Raji (cell line): ENCODE measurements around the gene TAOK3.

Experiments
- POLR2A ChIP-seq: IDR thresholded peaks from 2 replicates; pipeline ENCODE4 v1.6.1; 2011; ENCODE audit warnings: low read depth, low read length, control low read depth; ENCODE audit not compliant: insufficient read depth

Gene TAOK3

DNA sequence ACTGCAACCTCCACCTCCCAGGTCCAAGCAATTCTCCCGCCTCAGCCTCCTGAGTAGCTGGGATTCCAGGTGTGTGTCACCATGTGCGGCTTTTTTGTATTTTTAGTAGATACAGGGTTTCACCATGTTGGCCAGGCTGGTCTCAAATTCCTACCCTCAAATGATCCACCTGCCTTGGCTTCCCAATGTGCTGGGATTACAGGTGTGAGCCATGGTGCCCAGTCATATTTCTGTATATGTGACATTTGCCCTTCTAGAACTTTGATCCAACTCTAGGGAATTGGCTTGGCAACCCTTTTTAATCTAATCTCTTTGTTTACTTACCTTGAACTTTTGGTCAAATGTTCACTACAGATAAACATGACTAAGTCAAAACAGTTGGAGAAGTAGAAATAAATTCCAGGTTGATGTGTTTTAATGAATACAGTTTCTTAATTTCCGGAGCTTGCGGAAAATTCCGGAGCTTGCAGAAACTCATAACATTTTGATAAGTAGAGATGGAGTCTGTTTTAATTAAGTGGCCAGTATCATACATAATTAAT is 248.3 kb downstream of the TAOK3 start:
- TF ChIP-seq POLR2A, result no peak

DNA sequence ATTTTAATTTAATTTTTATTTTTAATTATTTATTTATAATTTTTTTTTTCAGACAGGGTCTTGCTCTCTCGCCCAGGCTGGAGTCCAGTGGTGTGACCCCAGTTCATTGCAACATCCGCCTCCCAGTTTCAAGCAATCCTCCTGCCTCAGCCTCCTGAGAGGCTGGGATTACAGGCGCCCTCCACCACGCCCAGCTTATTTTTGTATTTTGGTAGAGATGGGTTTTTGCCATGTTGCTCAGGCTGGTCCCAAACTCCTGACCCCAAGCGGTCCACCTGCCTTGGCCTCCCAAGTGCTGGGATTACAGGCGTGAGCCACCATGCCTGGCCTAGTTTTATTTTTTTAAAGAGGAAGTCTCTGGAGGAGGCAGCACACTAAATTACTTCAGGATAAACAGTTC is 250.4 kb downstream of the TAOK3 start:
- no peak for TF ChIP-seq POLR2A

DNA sequence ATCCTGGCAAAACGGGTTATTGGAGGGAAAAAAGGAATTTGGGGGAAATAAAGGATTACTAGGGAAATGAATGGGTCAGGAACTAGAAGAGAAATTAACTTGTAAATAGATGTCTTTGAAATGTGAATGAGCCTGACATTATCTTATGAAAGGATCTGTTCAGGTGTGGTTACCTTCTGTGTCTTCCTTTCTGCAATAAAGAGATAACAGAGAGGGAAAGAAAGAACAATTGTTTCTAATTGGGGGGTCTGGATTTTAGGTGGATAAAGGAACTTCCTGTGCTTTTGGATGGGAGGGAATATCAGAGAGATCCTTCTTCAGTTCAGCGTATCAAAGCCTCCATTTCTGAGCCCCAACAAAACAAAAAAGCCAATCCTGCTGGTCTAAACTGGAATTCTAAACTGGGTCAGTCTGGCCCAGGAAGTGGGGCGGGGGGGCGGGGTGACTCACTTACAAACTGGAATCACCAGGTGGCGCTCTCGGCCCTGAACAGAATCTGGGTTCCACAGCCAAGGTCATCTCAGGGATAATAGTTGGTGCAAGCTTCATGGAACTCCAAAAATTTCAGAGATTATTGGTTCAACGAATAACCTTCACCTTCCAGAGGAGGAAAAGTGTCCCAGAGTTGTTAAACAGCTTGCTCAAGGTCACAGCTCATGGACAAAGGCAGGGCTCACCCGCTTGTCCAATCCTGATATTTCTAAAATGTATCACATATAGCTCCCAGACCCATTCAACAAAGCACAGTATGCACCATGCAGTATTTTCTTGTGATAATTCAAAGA is 251.9 kb downstream of the TAOK3 start:
- no peak for TF ChIP-seq POLR2A

DNA sequence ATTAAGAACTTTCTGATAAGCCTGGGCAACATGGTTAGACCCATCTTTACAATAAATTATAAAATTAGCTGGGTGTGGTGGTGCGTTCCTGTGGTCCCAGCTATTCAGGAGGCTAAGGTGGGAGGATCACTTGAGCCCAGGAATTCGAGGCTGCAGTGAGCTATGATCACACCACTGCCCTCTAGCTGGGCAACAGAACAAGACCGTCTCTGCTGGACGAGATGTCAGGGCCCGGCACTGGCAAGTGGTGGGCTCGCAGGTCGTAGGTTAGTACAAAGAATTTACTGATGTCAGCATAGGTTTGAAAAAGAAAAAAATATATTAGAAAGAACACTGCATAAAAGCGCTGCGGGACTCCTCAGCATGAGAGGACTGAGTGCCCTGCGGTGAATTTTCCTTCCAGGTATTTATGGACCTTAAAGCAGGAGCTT is 253.2 kb downstream of the TAOK3 start:
- no peak for TF ChIP-seq POLR2A

DNA sequence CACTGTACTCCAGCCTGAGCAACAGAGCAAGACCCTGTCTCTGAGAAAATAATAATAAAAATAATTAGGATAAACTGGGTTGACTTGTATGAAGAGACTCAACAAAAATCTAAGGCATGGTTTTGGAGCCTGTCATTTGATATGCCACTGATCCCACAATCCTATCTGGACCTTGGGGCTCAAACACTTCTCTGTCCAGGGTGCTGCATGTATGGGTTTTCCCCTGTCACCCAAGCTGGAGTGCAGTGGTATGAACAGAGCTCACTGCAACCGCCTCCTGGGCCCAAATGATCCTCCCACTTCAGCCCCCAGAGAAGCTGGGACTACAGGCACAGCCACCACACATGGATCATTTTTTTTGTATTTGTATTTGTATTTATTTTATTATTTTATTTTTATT is 263.6 kb downstream of the TAOK3 start:
- no peak for TF ChIP-seq POLR2A

DNA sequence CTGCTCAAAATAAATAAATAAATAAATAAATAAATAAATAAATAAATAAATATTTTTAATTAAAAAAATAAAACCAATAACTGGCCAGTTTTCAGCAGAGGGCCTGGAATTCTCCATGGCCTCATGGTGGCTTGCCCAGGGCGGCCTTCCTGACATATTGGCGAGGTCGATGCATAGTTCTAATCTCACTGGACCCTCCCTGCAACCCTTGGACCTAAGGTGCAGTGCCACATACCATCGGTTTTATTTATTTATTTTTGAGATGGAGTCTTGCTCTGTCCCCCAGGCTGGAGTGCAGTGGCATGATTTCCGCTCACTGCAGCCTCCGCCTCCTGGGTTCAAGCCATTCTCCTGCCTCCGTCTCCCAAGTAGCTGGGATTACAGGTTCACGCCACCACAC is 265.0 kb downstream of the TAOK3 start:
- TF ChIP-seq POLR2A, result no peak

DNA sequence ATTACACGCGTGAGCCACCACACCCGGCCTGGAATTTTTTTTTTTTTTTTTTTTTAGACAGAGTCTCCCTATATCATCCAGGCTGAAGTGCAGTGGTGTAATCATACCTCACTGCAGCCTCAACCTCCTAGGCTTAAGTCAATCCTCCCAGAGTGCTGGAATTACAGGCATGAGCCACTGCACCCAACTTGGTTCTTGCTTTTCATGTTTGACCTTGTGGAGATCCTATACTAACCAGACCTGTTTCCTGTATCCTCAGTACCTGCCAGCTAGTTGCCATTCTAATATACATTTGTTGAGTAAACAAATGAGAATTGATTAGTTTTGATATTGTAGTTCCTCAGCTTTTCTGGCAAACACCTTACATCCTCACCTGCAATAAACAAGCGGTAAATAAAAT is 265.7 kb downstream of the TAOK3 start:
- no peak for TF ChIP-seq POLR2A

DNA sequence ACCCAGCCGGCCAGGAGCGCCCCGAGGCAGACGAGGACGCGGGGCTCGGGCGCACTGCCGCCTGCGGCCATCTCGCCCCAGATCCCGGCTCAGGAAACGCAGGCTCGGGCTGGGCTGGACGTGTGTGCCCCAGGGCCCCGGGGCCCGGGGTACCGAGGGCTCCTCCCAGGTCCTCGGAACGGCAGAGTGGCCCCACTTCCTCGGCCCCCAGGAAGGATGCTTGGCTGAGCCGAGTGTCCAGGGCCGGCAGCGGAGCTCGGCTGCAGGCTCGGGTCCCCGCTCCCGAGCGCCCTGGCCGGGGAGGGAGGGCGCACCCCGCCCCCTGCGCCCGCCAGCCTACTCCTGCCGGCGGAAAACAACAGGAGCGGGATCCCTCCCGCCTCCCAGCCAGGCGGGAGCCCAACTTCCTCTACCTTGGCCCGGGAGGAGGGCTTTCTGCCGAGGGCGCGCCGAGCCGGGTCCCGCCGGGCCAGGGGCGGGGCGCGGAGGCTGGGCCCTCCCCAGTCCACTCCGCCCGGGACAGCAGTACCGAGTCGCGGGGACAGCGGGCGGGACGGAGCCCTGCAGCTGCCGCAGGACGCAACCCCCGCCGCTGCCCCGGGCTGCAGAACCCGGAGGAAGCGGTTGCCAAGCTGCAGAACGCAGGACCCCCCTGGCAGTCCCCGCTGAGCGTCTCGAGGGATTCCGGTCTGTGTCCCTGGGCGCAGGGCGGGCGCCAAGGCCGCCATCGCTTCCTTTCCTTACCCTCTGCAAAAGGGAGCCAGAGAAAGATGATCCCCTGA is 268.9 kb downstream of the TAOK3 start, which contains the start of gene VSIG10:
Gene VSIG10, minus strand, starts transcription at position 411 of the 782 bp plus-strand sequence. Its CDS starts 340 bp downstream, at position 71.
- no peak for TF ChIP-seq POLR2A

DNA sequence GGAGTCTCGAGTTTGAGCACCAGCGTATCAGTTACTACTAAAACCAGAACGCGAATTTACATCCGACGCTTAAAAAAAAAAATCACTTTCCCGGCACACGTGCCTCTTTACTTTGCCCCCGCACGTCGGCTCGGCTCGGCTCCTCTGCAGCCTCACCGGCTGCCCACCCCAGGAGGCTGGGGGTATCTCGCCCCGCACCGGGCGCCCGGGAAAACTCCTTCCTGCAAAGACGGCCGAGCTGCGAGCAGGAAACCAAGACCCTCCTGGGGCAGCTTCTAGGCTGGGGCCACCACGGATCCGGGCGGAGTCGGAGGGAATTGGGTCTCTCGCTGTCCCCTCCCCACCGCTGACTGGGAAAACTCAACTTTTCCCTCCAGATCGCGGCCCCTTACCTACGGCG is 269.5 kb downstream of the TAOK3 start:
- no peak for TF ChIP-seq POLR2A

DNA sequence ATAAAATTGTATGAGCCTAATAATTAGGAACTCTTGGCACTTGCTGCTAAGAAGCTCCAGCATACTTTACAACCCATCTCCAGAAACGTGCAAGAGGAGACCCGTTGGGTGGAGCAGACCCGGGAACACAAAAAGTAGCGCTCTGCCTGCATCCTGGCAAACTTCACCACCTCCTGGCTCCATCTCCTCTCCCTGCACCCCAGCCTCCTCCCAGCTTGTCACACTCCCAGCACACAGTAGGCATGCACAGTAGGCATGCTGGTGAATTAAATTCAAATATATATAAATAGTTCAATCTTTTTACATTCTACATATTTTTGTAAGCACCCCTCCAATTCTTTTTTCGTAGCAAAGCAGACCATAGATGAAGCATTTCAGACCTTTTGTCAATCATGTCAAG is 270.1 kb downstream of the TAOK3 start:
- TF ChIP-seq POLR2A, result no peak

DNA sequence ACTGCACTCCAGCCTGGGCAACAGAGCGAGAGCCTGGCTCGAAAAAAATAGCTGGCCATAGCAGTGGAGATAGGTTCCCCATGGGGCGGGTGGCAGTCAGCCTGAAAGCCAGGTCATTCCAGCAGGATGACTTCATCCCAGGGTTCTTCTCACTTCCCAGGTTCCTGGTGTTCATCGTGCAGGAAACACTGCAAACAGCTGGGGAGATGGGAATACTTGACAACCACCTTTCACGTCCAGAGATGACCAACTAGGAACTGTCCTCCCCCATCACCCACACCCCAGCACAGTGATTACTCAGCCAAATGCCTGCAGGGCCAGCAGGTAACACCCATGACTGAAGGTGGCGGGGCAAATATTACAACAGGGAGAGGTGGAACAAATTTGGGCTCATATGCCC is 270.6 kb downstream of the TAOK3 start:
- TF ChIP-seq POLR2A, result no peak

DNA sequence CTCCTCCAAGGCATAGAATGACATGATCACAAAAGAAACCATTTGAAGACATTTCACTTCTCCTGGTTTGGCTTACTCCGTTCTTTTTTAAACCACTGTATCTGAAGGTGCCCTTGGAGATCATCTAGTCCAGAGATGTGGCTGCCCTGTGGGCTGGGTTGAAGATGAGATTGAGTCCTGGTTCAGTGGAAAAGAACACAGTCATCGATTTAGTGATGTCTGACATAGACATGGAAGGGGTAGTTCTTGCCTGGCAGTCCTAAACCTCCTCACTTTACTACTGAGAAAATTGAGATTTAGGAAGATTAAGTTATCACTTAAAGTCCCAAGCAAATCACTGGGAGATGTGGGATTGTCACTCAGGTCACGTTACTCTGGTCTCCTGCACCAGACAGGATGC is 271.7 kb downstream of the TAOK3 start:
- no peak for TF ChIP-seq POLR2A
